DMS153 treated with DMSO at 0.1 percent for 48 hours (cell line): Measurements from ENCODE around the gene DYNC2I2.
"Not testable (repeated sequence)": the region's sequence is repeated elsewhere in the genome, so short reads cannot be mapped to it uniquely, and the experiment has no call there.

Source experiments
- DNase-seq: peaks from one replicate; lab custom pipeline; 2025; ENCODE audit not compliant: unreplicated experiment; lab: John Stamatoyannopoulos, UW

DYNC2I2 gene

DNA sequence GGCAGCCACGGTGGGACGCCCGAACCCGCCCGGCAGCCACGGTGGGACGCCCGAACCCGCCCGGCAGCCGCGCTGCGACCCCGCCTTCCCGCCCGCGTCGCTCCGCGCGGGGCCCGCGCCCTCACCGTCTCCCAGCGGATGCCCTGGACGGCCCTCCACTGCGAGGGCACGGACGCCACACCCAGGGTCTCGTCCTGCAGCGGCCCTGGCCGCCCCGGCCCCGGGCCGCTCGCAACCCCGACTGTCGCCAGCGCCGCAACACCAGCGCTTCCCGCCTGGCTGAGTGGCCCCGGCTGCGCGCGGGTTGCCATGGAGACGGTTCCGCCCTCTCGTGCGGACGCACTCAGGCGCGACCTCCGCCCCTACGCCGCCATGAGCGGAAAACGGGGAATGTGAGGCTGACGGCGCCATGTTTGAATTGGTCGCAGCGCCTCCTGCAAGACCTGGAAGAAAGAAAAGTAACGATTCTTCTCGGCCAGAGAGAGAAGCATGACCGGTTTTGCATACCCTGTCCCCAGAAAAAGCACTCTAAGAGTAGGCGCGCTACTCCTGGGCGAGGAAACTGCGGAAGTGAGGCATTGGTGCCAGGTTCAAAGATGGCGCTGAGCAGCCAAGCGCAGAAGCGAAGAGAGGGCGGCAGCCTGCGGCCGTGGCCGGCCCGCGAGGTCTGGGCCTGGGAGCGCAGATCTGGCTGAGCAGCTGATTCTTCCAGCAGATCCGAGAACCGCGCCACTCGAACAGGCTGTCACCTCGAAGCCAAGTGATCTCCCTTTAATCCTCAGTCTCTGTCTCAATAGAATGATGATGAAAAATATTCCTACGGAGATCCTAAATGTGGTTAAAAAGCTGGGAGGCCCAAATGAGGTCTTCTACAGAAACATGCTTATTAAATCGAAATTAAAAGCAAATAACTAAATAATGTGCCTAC, at the start of gene DYNC2I2:
Gene DYNC2I2 (minus strand): TSS at position 432 of the 928 bp plus-strand sequence. CDS start 121 bp downstream, at position 311.
- peak; percentile 97 for DNase-seq

DNA sequence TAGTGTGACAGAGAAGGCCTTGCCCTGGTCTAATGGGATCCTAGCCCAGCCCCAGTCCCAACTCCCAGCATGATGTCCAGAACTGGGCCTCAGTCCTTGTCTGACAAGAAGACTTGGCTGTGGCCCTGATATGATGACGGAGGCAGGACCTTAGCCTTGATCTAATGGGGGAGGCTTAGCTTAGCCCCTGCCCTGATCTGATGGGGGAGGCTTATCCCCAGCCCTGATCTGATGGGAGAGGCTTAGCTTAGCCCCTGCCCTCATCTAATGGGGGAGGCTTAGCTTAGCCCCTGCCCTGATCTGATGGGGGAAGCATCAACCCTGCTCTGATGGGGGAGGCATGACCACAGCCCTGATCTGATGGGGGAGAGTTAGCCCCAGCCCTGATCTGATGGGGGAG, 49.4 kb upstream of the DYNC2I2 start:
- DNase-seq = no peak

DNA sequence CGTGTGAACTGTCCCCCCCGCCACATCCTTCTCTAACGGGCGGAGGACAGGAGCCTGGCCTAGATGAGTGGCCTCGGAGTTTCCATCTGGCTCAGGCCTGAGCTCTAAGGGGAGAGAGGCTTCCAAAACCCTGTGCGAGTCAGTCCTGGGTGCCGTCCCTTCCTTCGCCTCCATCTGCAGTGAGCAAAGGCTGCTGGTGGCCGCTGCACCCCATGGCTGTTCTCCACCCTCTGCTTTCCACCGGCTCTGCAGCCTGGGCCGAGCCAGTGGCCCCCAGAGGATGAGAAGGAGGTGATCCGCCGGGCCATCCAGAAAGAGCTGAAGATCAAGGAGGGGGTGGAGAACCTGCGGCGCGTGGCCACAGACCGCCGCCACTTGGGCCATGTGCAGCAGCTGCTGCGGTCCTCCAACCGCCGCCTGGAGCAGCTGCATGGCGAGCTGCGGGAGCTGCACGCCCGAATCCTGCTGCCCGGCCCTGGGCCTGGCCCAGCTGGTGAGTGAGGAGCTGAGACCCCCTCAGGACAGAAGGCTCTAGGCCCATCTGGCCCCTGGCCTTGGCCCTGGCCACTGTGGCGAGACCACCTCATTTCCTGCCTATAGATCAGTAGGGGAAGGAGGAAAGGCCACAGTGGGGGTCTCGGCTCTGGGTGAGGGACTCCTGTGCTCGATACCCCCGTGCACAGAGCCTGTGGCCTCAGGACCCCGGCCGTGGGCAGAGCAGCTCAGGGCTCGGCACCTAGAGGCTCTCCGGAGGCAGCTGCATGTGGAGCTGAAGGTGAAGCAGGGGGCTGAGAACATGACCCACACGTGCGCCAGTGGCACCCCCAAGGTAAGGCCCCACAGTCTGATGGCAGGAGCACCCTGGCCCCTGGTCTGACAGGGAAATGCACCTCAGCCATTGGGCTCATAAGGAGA, 48.7 kb upstream of the DYNC2I2 start:
- DNase-seq = no peak

DNA sequence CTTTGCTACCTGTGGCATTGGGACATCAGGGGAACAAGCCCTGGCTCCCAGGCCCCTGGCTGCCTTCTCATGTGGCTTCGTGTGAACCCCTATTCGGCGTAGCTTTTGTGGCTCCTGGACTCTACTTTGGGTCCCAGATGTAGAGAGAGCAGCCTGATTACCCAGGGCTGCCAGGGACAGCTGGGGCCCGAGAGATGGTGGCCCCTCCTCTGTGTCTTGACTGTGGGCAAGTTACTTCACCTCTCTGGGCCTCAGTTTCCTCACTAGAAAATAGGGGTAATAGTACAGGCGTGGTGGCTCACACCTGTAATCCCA, 47.7 kb upstream of the DYNC2I2 start:
- DNase-seq = no peak

- DNase-seq = no peak
Measured at GRCh38 chr9:128703616-128704355, 47.1 kb upstream of the DYNC2I2 start.

- no peak for DNase-seq
Measured at GRCh38 chr9:128702949-128703615, 46.4 kb upstream of the DYNC2I2 start.

DNA sequence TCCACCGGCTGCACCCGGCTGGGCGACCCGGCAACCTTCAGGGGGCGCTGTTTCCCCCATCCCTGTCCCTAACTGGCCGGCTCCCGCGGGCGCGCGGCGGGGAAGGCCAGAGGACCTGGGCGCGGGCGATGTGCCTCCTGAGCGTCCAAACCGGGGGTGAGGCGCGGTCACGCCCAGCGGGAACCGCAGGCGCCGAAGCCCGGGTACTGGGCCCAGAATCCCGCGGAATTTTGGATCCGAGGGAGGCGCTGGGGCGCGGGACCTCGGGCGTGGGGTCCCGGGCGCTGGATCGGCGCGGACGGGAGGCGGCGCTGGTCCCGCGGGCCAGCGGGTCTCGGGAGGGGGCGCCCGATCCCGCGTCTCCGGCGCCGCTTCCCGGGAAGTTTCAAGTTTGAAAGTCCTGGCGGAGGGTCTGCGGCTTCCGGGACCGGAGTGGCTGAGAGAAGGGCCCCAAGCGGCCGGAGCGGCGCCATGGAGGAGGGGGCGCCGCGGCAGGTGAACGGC, 45.9 kb upstream of the DYNC2I2 start, which contains the start of gene PKN3:
Gene PKN3 (plus strand): TSS at position 59 of the 504 bp plus-strand sequence. CDS start 413 bp downstream, at position 472.
- DNase-seq = peak; percentile 67

GRCh38 chr9:128701227-128701854, 44.7 kb upstream of the DYNC2I2 start:
- DNase-seq = no peak

- DNase-seq = not testable (repeated sequence)
Measured at GRCh38 chr9:128699096-128699795, 42.6 kb upstream of the DYNC2I2 start.

- no peak for DNase-seq
Measured at GRCh38 chr9:128696923-128697707, 40.5 kb upstream of the DYNC2I2 start.

DNA sequence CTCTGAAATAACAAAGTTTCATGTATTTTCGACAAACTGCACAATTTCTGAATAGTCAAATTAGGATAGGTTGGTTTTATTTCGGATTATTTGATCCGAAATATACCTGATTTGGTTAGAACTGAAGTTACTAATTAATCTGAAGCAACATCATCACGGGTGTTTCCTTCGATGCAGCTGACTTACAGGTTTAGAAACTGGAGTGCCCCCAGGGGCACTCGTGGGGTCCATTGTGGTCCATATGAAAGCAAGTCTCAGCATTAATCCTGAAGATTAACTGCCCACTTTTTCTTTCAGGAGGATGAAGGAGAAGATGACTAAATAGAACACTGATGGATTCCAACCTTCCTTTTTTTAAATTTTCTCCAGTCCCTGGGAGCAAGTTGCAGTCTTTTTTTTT, 37.7 kb upstream of the DYNC2I2 start:
- no peak for DNase-seq

GRCh38 chr9:128693738-128694137, 37.1 kb upstream of the DYNC2I2 start:
- not testable (repeated sequence) for DNase-seq

DNA sequence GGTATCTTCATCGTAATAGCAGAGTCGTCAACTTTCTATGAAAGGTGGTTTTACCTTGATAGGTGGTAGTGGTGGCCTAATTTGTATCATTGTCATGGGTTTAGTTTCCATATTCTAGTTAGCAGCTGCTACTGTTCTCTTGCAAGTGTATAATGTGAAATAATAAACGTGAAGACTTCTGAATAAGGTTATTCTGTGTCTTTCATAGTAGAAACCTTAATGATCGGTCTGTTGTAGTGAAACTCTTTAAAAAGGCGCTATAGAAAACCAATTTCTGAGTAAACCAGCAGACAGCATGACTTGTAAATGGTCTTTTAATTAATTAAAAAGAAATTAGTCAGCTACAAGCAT, 34.0 kb upstream of the DYNC2I2 start:
- no peak for DNase-seq

DNA sequence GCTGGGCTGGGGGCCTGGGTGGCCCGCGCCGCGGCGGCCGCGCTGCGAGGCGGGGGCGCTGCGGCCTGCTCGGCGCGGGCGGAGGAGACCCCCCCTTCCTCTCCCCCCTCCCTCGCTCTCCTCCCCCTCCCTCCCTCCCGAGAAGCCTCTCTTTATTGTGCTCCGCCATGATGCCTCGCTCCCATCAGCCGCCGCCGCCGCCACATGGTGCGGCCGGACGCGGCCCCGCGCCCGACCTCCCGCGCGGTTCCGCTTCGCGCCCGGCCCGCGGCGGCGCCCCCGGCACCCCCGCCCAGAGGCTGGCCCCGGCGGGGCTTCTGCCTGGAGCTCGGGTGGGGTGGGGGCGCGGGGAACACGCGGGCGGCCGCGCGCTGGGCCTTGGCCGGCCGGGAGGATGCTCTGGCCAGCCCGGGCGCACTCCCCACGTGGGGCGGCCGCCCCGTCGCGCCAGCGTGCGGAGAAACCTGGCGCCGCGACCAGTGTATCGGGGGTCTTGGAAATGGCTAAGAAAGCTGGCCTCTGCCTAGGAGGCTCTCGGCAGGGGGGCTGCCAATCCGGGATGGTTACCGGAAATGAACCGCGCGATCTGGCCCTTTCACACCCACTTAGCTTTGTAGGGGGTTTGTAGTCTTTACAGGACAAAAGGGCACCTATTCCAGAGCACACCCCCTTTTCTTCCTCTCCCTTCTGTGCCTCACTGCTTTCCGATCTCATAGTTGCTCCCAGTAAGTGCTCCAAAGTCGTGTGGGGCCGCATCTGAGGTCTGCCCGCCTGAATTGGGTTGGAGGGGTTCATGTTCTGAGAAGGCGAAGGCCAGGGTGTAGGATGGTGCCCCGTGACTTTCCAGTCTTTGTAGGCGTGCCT, 33.4 kb upstream of the DYNC2I2 start:
- no peak for DNase-seq

- DNase-seq = no peak
Measured at GRCh38 chr9:128689293-128689774, 32.7 kb upstream of the DYNC2I2 start.

- peak; percentile 92 for DNase-seq
Measured at GRCh38 chr9:128688501-128689292, 32.0 kb upstream of the DYNC2I2 start, which contains the start of gene SET. Gene SET, plus strand, starts transcription at chr9:128689222. Its CDS starts 361 bp downstream, at chr9:128689583.
